IPS-15b (cell line): ENCODE measurements around the gene HSD17B3.

Source experiments
- H3K27me3 ChIP-seq: one replicate; pipeline ENCODE4 v1.6.1; 2013; ENCODE audit warnings: low read length; ENCODE audit not compliant: control insufficient read depth, insufficient read depth
- H3K36me3 ChIP-seq: one replicate; pipeline ENCODE4 v1.6.1; 2013; ENCODE audit warnings: low read length; ENCODE audit not compliant: control insufficient read depth, insufficient read depth
- H3K4me1 ChIP-seq: one replicate; pipeline ENCODE4 v1.6.1; 2013; ENCODE audit warnings: mild to moderate bottlenecking, low read length; ENCODE audit not compliant: control insufficient read depth, insufficient read depth
- H3K4me3 ChIP-seq: one replicate; pipeline ENCODE4 v1.5.1; 2013; ENCODE audit warnings: low read depth, low read length
- H3K9ac ChIP-seq: one replicate; pipeline ENCODE4 v1.6.1; 2013; ENCODE audit warnings: low read depth, mild to moderate bottlenecking, low read length
- H3K9me3 ChIP-seq: one replicate; pipeline ENCODE4 v1.6.1; 2013; ENCODE audit warnings: mild to moderate bottlenecking, low read length; ENCODE audit not compliant: control insufficient read depth, insufficient read depth

Gene HSD17B3

GRCh38 chr9:96299823-96300222 is 2.2 kb downstream of the HSD17B3 start:
- no peak overlapping the region for H3K9ac ChIP-seq
- H3K36me3 ChIP-seq: no peaks in the 10 kb centered on the region
- H3K4me1 ChIP-seq: no peaks in the 10 kb centered on the region
- no peaks in the 10 kb centered on the region for H3K27me3 ChIP-seq
- H3K4me3 ChIP-seq: no peak overlapping the region
- H3K9me3 ChIP-seq: no peaks in the 10 kb centered on the region

- H3K4me1 ChIP-seq: no peaks in the 10 kb centered on the region
- no peak overlapping the region for H3K9ac ChIP-seq
- no peaks in the 10 kb centered on the region for H3K36me3 ChIP-seq
- H3K9me3 ChIP-seq: no peaks in the 10 kb centered on the region
- no peak overlapping the region for H3K4me3 ChIP-seq
- H3K27me3 ChIP-seq: no peaks in the 10 kb centered on the region
Measured at GRCh38 chr9:96294159-96294545, 7.8 kb downstream of the HSD17B3 start.

GRCh38 chr9:96293498-96294158 is 8.3 kb downstream of the HSD17B3 start:
- no peaks in the 10 kb centered on the region for H3K36me3 ChIP-seq
- H3K27me3 ChIP-seq: no peaks in the 10 kb centered on the region
- H3K9me3 ChIP-seq: no peaks in the 10 kb centered on the region
- no peak overlapping the region for H3K4me3 ChIP-seq
- no peaks in the 10 kb centered on the region for H3K4me1 ChIP-seq
- H3K9ac ChIP-seq: no peak overlapping the region

GRCh38 chr9:96289392-96289791 is 12.6 kb downstream of the HSD17B3 start:
- no peaks in the 10 kb centered on the region for H3K27me3 ChIP-seq
- H3K4me1 ChIP-seq: no peaks in the 10 kb centered on the region
- peaks cover 2% of the 10 kb centered on the region for H3K36me3 ChIP-seq
- H3K4me3 ChIP-seq: no peak overlapping the region
- no peaks in the 10 kb centered on the region for H3K9me3 ChIP-seq
- no peak overlapping the region for H3K9ac ChIP-seq

GRCh38 chr9:96281641-96282040 is 20.3 kb downstream of the HSD17B3 start:
- H3K4me1 ChIP-seq: peaks cover 3% of the 10 kb centered on the region
- no peak overlapping the region for H3K4me3 ChIP-seq
- no peaks in the 10 kb centered on the region for H3K9me3 ChIP-seq
- peaks cover 4% of the 10 kb centered on the region for H3K27me3 ChIP-seq
- H3K36me3 ChIP-seq: no peaks in the 10 kb centered on the region
- H3K9ac ChIP-seq: no peak overlapping the region

- H3K9ac ChIP-seq: no peak overlapping the region
- H3K4me3 ChIP-seq: no peak overlapping the region
- H3K9me3 ChIP-seq: peaks cover under 1% of the 10 kb centered on the region
Measured at GRCh38 chr9:96279932-96280331, 22.0 kb downstream of the HSD17B3 start.

GRCh38 chr9:96274939-96275338 is 27.0 kb downstream of the HSD17B3 start:
- H3K9me3 ChIP-seq: peaks cover 4% of the 10 kb centered on the region
- no peaks in the 10 kb centered on the region for H3K36me3 ChIP-seq
- H3K4me1 ChIP-seq: peaks cover 3% of the 10 kb centered on the region
- H3K4me3 ChIP-seq: no peak overlapping the region
- H3K27me3 ChIP-seq: no peaks in the 10 kb centered on the region
- no peak overlapping the region for H3K9ac ChIP-seq

More at GRCh38 chr9:96279932-96280331, 22.0 kb downstream of the HSD17B3 start:
- peaks cover 4% of the 10 kb centered on the region for H3K27me3 ChIP-seq
- H3K36me3 ChIP-seq: no peaks in the 10 kb centered on the region
- H3K4me1 ChIP-seq: peaks cover 3% of the 10 kb centered on the region

- Histone ChIP-seq H3K4me3 (no peak overlapping the region), H3K9me3 (peaks cover 4% of the 10 kb centered on the region), H3K4me1 (no peaks in the 10 kb centered on the region), H3K27me3 (no peaks in the 10 kb centered on the region), H3K36me3 (no peaks in the 10 kb centered on the region), H3K9ac (no peak overlapping the region)
Measured at GRCh38 chr9:96270236-96270744, 31.7 kb downstream of the HSD17B3 start.

GRCh38 chr9:96258967-96259366 is 43.0 kb downstream of the HSD17B3 start:
- Histone ChIP-seq H3K4me1 (peaks cover 9% of the 10 kb centered on the region), H3K4me3 (no peak overlapping the region), H3K9me3 (no peaks in the 10 kb centered on the region), H3K36me3 (no peaks in the 10 kb centered on the region), H3K9ac (no peak overlapping the region), H3K27me3 (no peaks in the 10 kb centered on the region)

GRCh38 chr9:96256800-96257199 is 45.2 kb downstream of the HSD17B3 start:
- Histone ChIP-seq H3K4me1 (peaks cover 9% of the 10 kb centered on the region), H3K4me3 (no peak overlapping the region), H3K9me3 (no peaks in the 10 kb centered on the region), H3K36me3 (no peaks in the 10 kb centered on the region), H3K9ac (no peak overlapping the region), H3K27me3 (no peaks in the 10 kb centered on the region)

- Histone ChIP-seq H3K36me3 (no peaks in the 10 kb centered on the region), H3K9me3 (no peaks in the 10 kb centered on the region), H3K4me1 (peaks cover 6% of the 10 kb centered on the region), H3K27me3 (no peaks in the 10 kb centered on the region), H3K4me3 (no peak overlapping the region), H3K9ac (no peak overlapping the region)
Measured at GRCh38 chr9:96255698-96256097, 46.3 kb downstream of the HSD17B3 start.

GRCh38 chr9:96253059-96253696 is 48.8 kb downstream of the HSD17B3 start:
- Histone ChIP-seq H3K27me3 (no peaks in the 10 kb centered on the region), H3K36me3 (no peaks in the 10 kb centered on the region), H3K9me3 (no peaks in the 10 kb centered on the region), H3K4me3 (no peak overlapping the region), H3K4me1 (no peaks in the 10 kb centered on the region), H3K9ac (no peak overlapping the region)
